ENCODE data around the gene FAIM2.

The FAIM2 gene

DNA sequence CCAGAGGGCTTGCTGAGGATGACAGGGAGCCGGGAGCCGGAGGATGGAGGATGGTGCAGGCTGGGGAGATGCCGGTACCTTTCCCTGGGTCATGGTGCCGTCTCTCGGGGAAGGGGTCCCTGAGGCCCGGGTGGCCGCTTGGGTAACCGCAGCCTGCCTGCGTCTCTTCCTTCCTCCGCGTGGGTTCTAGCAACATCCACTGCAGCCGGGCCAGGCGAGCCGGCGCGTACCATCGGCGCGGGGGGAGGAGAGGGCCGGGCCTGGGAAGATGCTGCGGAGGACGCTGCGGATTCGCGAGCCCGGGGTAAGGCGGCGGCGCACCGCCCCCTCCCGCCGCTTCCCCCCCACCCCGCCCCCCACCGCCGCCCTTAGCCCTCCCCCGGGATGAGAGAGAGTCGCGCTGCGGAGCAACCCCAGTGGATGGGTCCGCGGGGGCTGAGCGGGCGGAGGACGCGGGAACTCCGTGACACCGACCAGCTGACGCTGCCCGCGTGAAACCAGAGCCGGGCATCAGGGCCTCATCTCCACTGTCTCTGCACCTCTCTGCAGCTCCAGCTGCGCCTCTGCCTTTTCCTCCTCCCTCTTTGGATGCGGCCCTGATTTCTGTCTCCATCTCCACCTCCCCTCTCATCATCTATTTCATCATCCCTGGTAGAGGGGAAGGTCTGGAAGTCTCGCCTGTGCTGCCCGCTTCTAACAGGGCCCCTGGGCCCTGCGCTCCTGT, at the start of gene FAIM2:
TSS of gene FAIM2 (minus strand) at position 201 of the 724 bp plus-strand sequence. CDS start at position 93, 108 bp downstream.
- no peak for DNase-seq

DNA sequence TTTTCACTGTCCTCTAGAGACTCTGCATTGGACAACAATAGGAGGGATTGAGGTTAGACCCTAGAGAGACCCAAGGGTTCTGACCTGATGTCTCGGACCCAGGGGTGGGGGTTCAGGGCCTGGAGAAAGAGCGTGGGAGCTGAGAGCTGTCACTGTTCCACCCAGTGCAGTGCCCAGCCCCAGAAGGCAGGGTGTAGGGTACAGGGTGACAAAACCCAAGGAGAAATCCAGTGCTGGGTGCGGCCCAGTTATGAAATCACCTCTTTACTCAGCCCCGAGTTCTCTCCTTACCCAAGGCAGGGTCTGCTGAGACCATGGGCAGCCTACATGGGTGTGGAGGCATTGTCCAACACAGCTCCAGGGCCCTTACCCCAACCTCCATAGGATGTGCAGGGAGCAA, 49.5 kb upstream of the FAIM2 start:
- DNase-seq = no peak

DNA sequence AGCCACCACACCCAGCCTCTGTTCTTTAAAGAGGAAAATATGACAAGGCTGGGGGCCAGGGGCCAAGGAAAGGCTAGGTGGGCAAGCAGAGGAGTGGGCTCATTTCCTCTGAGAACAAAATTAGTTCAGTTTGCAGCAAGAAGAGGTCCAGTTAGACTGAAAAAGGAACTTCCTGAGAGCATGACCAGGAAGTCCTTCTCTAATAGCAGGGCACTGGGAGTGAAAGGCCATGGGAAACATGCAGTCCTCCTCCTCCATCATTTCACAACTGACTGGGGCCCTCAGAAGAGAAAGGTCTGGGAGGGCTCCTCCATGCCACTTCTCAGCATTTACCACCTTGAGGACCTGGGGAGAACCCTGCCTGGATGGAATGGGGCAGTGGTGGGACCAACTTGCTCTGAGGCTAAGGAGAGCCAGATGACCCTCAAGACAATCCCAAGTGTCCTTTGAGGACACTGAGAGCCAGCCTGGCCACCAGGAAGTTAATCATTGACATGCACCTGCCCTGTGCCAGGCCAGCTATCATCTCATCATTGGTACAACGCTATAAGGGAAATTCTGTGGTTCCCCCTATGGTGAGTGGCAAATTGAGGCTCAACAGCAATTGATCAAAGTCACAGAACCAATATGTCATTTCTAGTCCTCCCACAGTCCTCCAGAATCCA, 48.8 kb upstream of the FAIM2 start:
- DNase-seq = peak; percentile 58

DNA sequence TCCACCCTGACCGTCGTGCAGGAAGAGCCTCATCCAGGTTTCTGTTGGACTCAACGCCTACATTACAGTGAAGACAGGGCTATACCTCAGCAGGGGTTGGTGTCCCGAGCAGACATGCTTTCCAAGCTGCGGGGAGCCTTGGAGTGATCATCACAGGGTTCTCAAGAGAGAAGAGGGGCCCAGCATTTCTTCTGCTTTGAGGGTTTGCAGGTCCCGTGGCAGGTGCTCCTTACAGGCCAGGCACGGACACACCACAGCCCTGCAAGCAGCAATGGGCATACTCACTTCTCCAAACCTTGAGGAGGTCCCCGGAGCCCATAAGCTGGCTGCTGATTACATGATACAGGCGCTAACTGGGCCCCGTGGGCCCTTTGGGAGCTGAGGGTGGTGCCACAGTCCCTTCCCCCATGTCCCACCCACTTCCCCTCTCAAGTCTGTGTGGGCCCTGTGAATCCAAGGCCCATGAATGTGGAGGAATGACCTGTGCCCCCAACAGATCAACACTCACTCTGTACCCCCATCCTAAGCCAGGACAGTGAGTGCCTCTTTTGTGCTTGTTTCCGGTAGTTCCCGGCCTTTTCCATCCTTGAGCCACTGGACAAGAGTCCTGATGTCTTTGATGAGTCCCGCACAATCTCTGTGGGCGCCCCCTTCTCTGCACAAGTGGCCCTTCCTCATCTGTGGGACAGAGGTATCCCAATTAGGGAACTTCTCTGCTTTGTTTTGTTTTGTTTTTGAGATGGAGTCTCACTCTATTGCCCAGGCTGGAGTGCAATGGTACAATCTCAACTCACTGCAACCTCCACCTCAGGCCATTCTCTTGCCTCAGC, 47.9 kb upstream of the FAIM2 start:
- no peak for DNase-seq

DNA sequence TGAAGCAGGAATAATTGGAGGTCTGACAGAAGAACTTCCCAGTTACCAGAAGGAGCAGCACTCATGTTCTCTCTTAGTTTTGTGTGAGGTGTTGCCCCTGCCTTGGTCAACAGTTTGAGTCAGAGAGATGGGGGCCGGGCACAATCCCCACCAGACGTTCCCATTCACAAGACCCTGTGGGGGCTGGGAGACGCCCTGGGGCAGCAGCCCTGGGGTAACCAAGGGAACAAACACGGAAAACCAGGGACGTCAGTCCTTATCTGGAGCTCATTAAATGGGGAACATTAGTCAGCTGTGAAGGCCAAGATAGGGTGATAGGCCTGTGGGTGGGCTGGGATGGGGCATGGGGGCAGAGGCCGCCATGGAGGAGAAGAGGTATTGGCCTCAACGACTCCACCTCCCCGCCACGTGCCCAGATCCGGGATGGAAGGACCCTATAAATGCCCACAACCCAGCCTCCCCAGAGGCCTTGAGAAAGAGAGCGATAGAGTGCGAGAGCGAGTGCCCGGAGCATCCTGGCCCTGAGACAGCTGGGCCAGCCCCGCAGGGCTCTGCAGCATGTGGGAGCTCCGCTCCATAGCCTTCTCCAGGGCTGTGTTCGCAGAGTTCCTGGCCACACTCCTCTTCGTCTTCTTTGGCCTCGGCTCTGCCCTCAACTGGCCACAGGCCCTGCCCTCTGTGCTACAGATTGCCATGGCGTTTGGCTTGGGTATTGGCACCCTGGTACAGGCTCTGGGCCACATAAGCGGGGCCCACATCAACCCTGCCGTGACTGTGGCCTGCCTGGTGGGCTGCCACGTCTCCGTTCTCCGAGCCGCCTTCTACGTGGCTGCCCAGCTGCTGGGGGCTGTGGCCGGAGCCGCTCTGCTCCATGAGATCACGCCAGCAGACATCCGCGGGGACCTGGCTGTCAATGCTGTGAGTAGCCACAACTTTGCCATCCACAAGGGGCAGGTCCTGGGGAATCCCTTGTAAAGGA, 46.9 kb upstream of the FAIM2 start, which contains the start of gene AQP2:
TSS of gene AQP2 (plus strand) at position 465 of the 979 bp plus-strand sequence. CDS start at position 559, 94 bp downstream.
- no peak for DNase-seq

DNA sequence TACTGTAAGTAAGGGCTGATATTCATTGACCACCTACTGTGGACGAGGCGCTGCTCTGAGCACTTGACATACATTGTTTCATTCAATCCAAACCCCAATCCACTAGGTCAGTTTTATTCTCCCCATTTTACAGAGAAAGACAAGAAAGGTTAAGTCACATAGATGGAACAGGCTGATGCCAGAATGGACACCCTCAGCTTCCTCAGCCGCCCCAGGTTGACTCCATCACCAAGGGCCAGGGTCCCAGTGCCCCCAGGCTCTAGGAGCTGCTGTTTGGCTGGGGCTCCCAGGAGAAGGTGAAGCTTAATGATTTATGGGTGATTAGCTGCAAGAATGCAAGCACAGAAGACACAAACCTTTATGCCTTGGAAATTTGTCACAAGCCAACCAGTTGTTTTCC, 46.2 kb upstream of the FAIM2 start:
- DNase-seq = no peak

DNA sequence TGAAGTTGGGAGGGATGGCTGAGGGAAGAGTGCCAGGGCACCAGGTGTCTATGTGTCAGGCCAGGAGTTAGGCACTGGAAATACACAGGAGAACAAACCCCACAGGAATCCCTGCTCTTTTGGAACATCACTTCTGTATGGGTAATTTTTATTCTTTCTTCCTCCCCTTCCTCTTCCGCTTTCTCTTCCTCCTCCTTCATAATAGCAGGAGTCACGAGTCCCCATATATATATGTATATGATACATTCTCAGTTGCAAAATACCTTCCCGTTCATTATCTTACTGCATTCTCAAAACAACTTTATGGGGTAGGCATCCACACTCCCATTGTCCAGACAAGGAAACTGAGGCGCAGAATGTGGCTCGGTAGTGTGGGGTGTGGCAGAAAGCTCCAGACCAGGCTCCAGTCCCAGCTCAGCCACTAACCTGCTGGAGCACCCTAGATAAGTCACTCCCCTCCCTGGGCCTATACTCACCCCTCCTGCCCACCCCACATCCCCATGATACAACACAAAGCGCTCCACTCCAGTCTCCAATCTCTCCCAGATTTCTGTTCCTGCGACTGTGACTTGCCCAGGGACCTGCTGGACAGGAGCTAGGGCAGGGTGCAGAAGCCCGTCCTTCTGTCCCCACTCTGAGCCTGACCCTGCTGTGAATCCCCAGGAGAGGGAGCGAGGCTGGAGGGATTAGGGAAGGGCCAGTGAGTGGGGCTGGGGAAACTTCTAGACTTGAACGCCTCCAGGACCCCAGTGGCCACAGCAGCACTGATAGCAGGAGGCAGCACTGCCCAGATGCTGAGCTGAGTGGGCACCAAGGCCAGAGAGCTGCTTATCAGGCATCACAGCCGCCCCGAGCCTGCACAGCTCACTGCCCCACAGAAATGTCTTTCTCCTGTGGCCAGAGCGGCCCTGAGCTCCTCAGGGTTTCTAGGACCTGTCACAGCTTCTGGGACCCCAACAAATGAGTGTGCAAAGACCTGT, 45.5 kb upstream of the FAIM2 start:
- peak; percentile 79 for DNase-seq

DNA sequence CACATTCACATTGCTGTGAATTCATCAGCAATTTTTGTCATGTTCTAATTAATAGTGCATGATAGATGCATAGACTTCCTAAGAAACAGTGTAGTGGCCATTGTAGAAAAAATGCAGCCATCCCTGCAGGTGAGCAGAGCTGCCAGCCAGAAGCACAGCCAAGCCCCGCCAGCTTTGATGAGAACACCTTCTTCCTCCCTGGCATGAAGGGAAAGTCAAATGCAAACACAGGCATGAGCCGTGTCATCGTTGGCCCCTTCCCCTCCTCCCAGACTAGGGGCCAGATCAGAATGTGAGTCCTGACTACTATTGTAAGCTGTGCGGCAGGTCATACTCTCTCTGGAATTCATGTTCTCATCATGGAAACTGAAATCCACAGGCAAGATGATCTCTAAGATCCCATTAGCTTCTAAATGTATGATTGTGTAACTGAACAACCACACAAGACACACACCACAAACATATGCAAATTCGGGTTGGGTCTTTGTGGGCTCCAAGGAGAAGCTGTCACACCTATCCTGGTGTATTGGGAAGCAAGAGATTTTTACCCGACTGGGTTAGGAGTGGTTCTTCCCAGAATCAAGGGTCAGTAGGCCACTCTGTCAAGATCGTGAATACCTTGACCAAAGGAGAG, 44.0 kb upstream of the FAIM2 start:
- no peak for DNase-seq

DNA sequence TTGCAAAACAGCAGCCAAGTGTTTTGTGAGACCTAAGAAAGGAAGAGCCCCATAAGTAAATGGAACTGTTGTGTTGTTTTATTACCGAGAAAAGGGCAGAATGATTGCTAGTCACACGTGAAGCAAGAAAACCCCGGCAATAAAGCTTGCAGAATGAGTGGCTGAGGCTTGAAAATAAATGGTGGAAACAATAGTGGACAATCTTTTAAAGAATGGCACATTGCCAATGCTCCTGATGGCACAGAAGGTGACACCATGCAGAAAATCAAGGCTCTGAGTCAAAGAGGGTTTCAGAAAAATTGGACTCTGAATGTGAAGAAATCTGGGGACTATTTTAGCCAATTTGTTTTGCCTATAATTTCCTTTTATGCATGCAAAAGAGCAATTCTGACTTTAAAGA, 42.8 kb upstream of the FAIM2 start:
- DNase-seq = no peak

DNA sequence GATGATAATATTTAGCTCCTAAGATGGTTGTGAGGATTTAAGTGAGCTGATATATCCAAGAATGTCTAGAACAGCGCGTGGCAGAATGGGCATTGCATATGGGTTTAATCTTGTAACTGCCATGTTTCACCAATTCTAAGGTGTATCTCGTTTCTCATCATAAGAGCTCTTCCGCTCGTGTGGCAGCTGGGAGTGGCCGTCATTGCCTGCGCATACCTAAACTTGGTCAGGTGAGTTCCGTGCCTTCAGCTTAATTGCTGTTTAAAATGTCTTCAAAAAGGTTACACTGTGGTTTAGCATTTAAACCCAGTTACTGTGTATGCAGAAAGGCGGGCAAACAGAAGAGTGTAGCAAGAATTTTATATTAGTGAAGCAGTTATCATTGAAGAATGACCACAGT, 42.4 kb upstream of the FAIM2 start:
- DNase-seq = no peak

DNA sequence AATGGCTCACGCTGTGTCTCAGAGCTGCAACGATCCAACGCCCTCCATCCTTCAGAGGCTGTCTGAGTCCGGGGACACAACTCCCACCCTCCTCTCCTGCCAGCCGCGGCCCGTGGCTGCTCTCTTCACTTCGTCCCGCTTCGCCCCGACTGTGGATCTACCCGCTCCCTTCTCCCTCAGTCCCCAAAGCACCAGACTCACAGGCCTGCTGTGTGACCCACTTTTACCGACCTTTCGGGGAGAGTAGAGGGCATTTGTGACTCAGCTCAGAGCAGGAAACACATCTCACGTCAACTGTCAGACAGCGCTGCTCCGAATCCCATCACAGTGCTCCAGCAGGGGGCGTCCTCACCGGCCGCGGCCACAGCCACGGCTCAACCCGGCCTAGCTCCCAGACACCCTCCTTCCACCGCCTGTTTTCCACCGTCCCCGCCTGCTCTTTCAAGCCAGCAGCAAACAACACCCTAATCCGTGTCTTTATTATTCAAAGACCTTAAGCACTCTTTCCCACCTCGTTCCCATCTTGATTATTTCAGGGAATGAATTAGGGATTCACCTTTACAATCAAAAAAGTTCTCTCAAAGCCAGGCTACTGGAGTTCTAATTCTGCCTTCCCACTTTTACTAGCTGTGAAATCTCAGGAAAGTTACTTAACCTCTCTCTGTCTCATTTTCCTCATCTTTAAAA, 41.8 kb upstream of the FAIM2 start:
- DNase-seq = peak; percentile 86

DNA sequence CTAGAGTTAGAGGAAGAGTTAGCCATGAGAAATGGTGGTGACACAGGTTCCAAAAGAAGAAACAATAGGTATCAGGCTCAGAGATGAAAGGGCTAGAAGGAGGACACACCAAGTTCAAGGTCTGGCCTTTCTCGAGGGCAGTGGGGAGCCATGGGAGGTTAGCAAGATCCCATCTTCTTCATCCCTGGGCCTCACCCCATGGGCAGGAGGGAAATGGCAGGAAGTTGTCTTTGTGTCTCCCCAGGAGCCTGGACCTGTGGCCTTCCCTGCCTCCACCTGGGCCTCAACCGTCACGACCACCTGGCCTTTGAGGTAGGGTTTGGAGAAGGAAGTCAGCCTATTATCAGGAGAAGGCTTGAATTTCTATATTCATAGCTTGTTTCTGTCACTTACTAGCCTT, 41.0 kb upstream of the FAIM2 start:
- DNase-seq = no peak

DNA sequence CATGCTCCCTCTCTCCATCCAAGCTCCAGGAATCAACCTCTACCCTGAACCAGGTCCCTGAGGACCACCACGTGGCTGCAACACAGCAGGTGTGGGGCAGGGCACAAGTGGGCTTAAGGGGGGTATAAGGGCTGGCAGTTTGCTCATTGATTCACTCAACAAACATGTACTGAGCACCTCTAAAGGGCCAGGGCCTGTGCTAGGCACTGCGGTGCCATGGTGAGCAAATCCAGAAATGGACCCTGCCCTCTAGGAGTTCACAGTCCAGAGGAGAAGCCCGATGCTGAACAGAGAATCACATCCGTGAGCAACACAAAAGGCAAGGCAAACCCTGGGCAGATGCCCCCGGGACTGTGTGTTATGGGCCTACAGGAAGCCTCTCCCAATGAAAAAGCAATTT, 40.3 kb upstream of the FAIM2 start:
- no peak for DNase-seq

DNA sequence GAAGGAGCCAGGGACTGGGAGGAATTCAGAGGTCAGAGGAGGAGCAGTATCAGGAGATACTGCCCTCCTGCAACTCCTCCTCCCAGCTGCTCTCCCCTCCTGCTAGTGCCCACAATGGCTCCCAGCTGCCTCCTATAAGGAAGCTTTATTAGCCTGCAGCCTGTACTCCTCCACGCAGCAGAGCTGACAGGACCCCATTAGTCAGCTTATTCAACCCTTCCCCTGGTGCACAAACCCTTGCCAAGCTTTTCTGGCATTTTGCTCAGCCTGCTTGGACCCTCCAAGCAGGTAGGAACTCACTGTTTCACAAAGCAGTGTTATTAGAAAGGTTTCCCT, 39.9 kb upstream of the FAIM2 start:
- DNase-seq = no peak

DNA sequence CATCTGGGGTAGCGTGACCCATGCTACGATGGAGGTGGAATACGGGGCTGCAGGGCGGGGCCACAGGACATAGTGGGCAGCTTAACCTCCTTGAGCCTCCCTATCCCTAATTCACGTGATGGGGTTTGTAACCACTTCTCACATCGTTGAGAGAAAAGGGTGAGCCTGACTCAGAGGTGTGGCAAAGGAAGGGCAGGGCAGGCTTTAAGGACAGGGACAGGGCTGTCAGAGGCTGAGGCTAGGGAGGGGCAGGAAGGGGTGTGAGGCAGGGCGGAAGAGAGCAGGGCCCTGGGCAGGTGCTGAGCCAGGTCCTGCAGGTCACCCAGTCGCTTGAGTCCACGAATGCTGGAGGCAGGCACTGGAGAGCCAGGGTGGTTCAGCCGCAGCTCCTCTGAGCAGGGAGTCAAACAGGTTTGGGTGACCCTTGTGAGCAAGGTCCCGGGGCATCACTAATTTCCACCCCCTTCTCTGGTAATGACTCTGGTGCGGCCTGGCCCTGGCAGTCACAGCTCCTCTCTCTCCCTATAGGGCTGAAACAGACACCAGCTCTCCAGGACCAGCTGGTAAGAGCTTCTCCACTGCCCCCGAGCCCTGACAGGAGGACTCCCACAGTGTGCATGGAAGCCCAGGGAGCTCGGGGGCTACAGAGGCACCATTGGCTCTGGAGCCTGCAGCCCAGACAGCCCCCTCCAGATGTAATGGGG, 39.4 kb upstream of the FAIM2 start:
- DNase-seq = no peak

DNA sequence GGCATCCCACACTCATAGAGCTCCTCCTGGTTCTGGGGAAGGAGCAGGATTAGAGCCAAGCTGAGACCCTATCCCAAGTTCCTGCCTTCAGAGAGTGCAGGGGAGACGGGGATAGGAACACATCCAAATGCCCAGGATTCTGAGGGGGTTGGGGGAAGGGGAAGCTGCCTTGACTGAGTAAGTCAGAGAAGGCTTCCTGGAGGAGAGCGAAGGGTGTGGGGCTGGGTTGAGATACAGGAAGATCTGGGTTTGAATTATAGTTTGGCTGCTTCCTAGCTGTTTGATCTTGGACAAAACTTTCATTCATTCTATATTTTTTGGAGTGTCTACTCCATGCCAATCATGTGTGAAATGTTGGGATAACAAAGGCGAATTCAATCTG, 38.8 kb upstream of the FAIM2 start:
- no peak for DNase-seq

DNA sequence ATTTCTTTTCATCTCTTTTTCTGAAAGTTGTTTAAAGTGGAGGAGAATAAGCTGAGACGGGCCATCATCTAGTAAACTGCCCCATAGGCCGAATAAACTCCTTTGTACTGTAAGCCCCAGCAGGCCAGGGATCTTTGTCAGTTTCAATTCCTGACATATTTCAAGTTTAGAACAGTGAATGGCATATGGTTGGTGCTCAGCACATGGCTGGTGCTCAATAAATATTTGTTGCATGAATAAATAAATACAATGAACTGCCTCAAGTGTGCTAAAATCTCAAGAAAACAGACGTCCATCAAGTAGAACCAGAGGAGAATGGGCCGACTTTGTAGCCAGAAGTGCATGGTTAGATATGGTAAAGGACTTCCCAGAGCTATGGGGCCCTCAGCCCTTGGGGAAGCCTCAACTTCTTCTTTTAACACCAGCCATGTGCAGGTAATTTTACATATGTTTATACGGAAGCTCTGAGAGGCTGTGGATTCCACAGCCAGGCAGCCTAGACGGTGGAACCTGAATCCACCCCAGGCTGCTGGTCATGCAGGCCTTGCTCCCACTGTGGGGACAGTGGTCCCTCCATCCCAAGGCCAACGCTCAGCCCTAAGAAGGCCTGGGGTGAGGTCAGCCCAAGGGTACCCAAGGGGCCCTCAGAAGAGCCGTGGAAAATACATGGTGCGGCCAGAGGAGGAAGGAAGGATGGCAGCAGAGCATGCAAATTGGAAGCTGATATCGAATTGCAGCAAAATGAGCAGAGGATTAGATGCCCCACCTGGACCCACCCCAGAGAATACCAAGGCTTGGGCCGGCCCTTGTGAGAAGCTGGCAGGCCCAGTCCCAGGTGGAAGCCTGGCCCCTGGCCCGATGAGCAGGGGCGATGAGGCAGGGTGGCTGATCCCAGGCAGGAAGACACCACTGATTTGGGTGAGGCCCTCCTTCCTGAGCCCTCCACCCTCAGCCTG, 38.1 kb upstream of the FAIM2 start:
- DNase-seq = no peak

DNA sequence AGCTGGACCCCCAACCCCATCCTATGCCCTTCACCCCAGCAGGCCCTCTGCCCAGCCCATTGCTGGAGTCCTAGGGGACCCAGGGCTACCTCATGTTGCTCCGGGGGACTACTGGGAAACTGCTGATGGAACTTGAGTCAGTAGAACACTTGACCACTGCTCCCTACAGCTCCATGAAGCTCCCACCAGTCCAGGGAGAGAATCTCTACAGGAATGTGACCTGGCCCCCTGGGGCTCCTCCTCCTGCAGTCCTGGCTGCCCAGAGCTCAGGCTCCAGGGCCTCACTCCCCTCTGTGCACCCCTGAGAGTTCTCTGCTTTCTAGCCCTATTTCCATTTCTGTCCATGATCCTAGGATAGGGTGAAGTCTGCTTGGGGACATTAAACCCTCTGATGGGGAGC, 36.0 kb upstream of the FAIM2 start:
- DNase-seq = no peak

Data from suppressor macrophage treated with lipopolysaccharide for 4 hours (primary cell).